OCI-LY7 (cell line): ENCODE data around the gene FSHR. TPM values are rescaled to one million over a fixed set of nuclear protein-coding genes. Genes with fewer than 3 reads are reported as not detected.

Experiments
- BruUV-seq: library from RNA; stranded (reverse); fragments of 400-500 nt; replicated peaks from 2 replicates; lab custom pipeline; 2021; lab: Mats Ljungman, UMichigan
- CTCF ChIA-PET: fragments of 300-600 bp; sonication (Branson Sonifier 250); formaldehyde crosslinking; loops from one replicate; lab custom pipeline; 2022; ENCODE audit warnings: antibody characterized with exemption; ENCODE audit not compliant: unreplicated experiment; lab: Charles Lee
- POLR2A ChIA-PET: fragments of 300-600 bp; sonication (Branson Sonifier 250); formaldehyde crosslinking; loops from one replicate; lab custom pipeline; 2022; ENCODE audit warnings: antibody characterized with exemption; lab: Charles Lee
- DNase-seq: peaks from one replicate; pipeline ENCODE4 v3.0.0-alpha.2; 2015; ENCODE audit warnings: low spot score
- H2AFZ ChIP-seq: fragments of 200-600 bp; sonication (generic), shearing (Covaris generic); 2 replicates; pipeline ENCODE4 v1.6.1; 2014; ENCODE audit warnings: mild to moderate bottlenecking, antibody characterized with exemption, low read length, moderate library complexity
- H3K27ac ChIP-seq: fragments of 200-600 bp; sonication (generic); 2 replicates; pipeline ENCODE4 v1.5.1; 2014; ENCODE audit warnings: mixed run types, low read depth, mild to moderate bottlenecking, moderate library complexity, low read length, inconsistent platforms; ENCODE audit not compliant: poor library complexity, severe bottlenecking
- H3K36me3 ChIP-seq: fragments of 200-600 bp; sonication (generic); 2 replicates; pipeline ENCODE4 v1.6.1; 2014; ENCODE audit warnings: mild to moderate bottlenecking, antibody characterized with exemption, low read length, moderate library complexity, mixed read lengths; ENCODE audit not compliant: insufficient read depth
- H3K4me1 ChIP-seq: fragments of 200-600 bp; sonication (generic); 2 replicates; pipeline ENCODE4 v1.5.1; 2014; ENCODE audit warnings: mild to moderate bottlenecking, low read length; ENCODE audit not compliant: insufficient read depth, poor library complexity, severe bottlenecking
- H3K4me2 ChIP-seq: fragments of 200-600 bp; sonication (generic); 2 replicates; pipeline ENCODE4 v1.6.1; 2014; ENCODE audit warnings: mild to moderate bottlenecking, low read length
- H3K4me3 ChIP-seq: fragments of 200-600 bp; sonication (generic); 2 replicates; pipeline ENCODE4 v1.5.1; 2014; ENCODE audit warnings: mild to moderate bottlenecking, low read depth, low read length; ENCODE audit not compliant: poor library complexity, severe bottlenecking
- H3K79me2 ChIP-seq: fragments of 200-600 bp; sonication (generic); 2 replicates; pipeline ENCODE4 v1.6.1; 2016; ENCODE audit warnings: low read depth, mild to moderate bottlenecking, low read length, moderate library complexity, mixed read lengths; ENCODE audit not compliant: insufficient read depth
- H3K9me2 ChIP-seq: fragments of 200-600 bp; sonication (generic); 2 replicates; pipeline ENCODE4 v1.6.1; 2016; ENCODE audit warnings: mild to moderate bottlenecking, low read length, mixed read lengths; ENCODE audit not compliant: insufficient read depth
- H3K9me3 ChIP-seq: fragments of 200-600 bp; sonication (generic); 2 replicates; pipeline ENCODE4 v1.6.1; 2014; ENCODE audit warnings: mild to moderate bottlenecking, mixed run types, low read length, mixed read lengths
- H4K20me1 ChIP-seq: fragments of 200-600 bp; sonication (generic); 2 replicates; pipeline ENCODE4 v1.6.1; 2014; ENCODE audit warnings: mild to moderate bottlenecking, antibody characterized with exemption, low read length, moderate library complexity, mixed read lengths; ENCODE audit not compliant: insufficient read depth
- EZH2phosphoT487 ChIP-seq: fragments of 200-600 bp; sonication (generic); IDR thresholded peaks from 2 replicates; pipeline ENCODE4 v1.6.1; 2018; ENCODE audit warnings: low read depth, borderline replicate concordance, mild to moderate bottlenecking, mixed run types, antibody characterized with exemption, low read length, moderate library complexity, mixed read lengths
- intact Hi-C: fragments of 100-400 bp; cut with micrococcal nuclease; formaldehyde crosslinking; loops from one replicate; pipeline ENCODE4 v1.10.0; 2022; ENCODE audit not compliant: unreplicated experiment
- total RNA-seq, 2 experiments: library from RNA; depleted of rRNA in 1 of 2; stranded (reverse); fragments of >200 nt in 1 of 2; shearing (Covaris generic) in 1 of 2; gene quantifications; 2 replicates each; pipeline ENCODE4 v1.2.3, GENCODE V29; 2014 to 2022
- TF ChIP-seq, protein P1 (sequence below): fragments of 200-600 bp; sonication (generic); conservative IDR thresholded peaks from 2 replicates; pipeline ENCODE4 v1.5.1; 2014; ENCODE audit warnings: mild to moderate bottlenecking, antibody characterized with exemption, low read length, moderate library complexity, mixed read lengths

The FSHR gene
- total RNA-seq, 2 experiments from 2014 or later: not detected

DNA sequence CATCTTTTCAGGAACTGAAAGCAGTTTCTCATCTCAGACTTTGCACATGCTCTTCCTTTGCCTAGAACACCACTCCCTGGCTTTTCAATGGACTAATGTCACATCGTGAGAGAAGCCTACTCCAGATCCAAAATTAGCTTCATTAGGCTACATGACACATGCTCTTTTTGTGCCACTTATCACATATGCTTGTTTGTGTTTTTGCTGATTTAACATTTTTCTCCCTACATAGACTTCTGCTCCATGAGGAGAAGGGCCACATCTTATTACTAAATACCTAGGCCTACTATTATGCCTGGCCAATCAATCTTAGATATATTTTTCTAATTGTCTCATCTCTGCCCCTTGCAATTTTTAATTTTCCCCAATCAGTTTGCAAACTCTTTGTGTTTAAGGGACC, 212.4 kb downstream of the FSHR start:
- ChIA-PET CTCF (interaction anchor here (0.6 kb wide), 1 partner anchor 35 kb away, joined by 3 read pairs; no protein-coding TSS in a partner anchor), POLR2A (no interaction called here)
- Histone ChIP-seq H3K36me3 (no peaks in the 10 kb centered on the region), H4K20me1 (no peaks in the 10 kb centered on the region), H2AFZ (no peak overlapping the region), H3K4me1 (no peaks in the 10 kb centered on the region), H3K4me3 (no peak overlapping the region), H3K9me2 (no peaks in the 10 kb centered on the region), H3K79me2 (no peaks in the 10 kb centered on the region), H3K27ac (no peak overlapping the region), H3K4me2 (no peak overlapping the region), H3K9me3 (no peaks in the 10 kb centered on the region)
- DNase-seq: no peak
- intact Hi-C loops: no loop called here
- TF ChIP-seq, protein P1, sequence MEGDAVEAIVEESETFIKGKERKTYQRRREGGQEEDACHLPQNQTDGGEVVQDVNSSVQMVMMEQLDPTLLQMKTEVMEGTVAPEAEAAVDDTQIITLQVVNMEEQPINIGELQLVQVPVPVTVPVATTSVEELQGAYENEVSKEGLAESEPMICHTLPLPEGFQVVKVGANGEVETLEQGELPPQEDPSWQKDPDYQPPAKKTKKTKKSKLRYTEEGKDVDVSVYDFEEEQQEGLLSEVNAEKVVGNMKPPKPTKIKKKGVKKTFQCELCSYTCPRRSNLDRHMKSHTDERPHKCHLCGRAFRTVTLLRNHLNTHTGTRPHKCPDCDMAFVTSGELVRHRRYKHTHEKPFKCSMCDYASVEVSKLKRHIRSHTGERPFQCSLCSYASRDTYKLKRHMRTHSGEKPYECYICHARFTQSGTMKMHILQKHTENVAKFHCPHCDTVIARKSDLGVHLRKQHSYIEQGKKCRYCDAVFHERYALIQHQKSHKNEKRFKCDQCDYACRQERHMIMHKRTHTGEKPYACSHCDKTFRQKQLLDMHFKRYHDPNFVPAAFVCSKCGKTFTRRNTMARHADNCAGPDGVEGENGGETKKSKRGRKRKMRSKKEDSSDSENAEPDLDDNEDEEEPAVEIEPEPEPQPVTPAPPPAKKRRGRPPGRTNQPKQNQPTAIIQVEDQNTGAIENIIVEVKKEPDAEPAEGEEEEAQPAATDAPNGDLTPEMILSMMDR: no peak
- no peak for TF ChIP-seq EZH2phosphoT487
- no TSS peak for BruUV-seq

DNA sequence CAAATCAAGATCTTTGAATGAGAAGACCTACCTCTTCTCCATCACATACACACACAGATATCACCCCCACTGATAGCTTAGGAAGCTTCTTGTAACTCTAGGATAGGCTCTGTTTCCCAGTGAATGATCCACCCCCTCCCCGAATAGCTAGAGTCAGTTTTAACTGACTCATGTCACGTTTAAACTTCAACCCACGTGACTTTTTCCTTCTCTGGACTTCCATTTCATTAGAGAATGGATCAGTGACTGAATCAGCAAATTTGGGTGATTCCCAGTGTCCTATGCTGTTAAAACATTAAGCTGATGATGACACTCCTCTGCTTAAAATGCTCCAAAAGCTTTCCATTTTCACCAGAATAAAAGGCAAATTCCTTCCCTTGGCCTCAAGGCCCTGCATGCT, 212.9 kb downstream of the FSHR start:
- Histone ChIP-seq H3K4me2 (no peak overlapping the region), H4K20me1 (no peaks in the 10 kb centered on the region), H3K27ac (no peak overlapping the region), H3K9me3 (no peaks in the 10 kb centered on the region), H2AFZ (no peak overlapping the region), H3K9me2 (no peaks in the 10 kb centered on the region), H3K4me1 (no peaks in the 10 kb centered on the region), H3K36me3 (no peaks in the 10 kb centered on the region), H3K79me2 (no peaks in the 10 kb centered on the region), H3K4me3 (no peak overlapping the region)
- BruUV-seq: no TSS peak
- CTCF ChIA-PET: interaction anchor here (0.6 kb wide), 1 partner anchor 35 kb away, joined by 3 read pairs; no protein-coding TSS in a partner anchor
- POLR2A ChIA-PET: no interaction called here
- no peak for DNase-seq
- intact Hi-C loops: no loop called here
- TF ChIP-seq, protein P1: no peak
- no peak for TF ChIP-seq EZH2phosphoT487

DNA sequence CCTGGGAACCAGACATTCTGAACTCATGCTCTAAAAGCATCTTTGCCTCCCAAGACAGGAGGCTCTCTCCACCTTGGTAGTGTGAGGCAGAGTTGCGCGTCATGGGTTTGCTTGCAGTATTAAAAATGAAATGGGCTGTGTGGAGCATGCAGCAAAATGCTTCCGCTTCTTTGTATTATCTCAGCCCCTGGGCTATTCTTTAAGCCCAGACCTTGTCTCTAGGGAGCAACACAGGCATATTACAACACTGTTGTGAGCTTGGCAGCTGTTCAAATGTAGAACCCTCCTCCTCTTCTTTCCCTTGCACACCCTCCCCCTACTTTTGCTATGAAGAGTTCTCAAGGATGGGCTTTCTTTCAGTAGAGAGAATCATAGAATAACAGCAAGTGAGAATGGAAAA, 213.7 kb downstream of the FSHR start:
- Histone ChIP-seq H3K79me2 (no peaks in the 10 kb centered on the region), H3K4me1 (no peaks in the 10 kb centered on the region), H4K20me1 (no peaks in the 10 kb centered on the region), H3K36me3 (no peaks in the 10 kb centered on the region), H3K9me3 (no peaks in the 10 kb centered on the region), H3K4me3 (no peak overlapping the region), H3K27ac (no peak overlapping the region), H3K4me2 (no peak overlapping the region), H3K9me2 (no peaks in the 10 kb centered on the region), H2AFZ (no peak overlapping the region)
- POLR2A ChIA-PET: interaction anchor here (0.6 kb wide), 1 partner anchor 629 kb away, joined by 3 read pairs; no protein-coding TSS in a partner anchor
- CTCF ChIA-PET: no interaction called here
- BruUV-seq: no TSS peak
- intact Hi-C loops: no loop called here
- no peak for DNase-seq
- no peak for TF ChIP-seq EZH2phosphoT487
- TF ChIP-seq, protein P1: no peak
